Putamen (tissue), 1 donor: Measurements from ENCODE around the gene TRABD2A.
"Not testable (repeated sequence)": the region's sequence is repeated elsewhere in the genome, so short reads cannot be mapped to it uniquely, and the experiment has no call there.

ENCODE experiments used
- DNase-seq: peaks from one replicate; pipeline ENCODE4 v3.0.0-alpha.2; 2016; ENCODE audit warnings: low spot score

Gene TRABD2A

GRCh38 chr2:84879584-84880394 lies 1.1 kb downstream of the TRABD2A start:
- DNase-seq, result no peak

GRCh38 chr2:84878896-84879583 lies 1.8 kb downstream of the TRABD2A start:
- no peak for DNase-seq

- DNase-seq, result no peak
Observed at GRCh38 chr2:84878459-84878858, 2.4 kb downstream of the TRABD2A start.

GRCh38 chr2:84876369-84876768 lies 4.5 kb downstream of the TRABD2A start:
- no peak for DNase-seq

- not testable (repeated sequence) for DNase-seq
Observed at GRCh38 chr2:84875619-84876018, 5.3 kb downstream of the TRABD2A start.

- no peak for DNase-seq
Observed at GRCh38 chr2:84875213-84875560, 5.7 kb downstream of the TRABD2A start.

GRCh38 chr2:84874381-84875212 lies 6.3 kb downstream of the TRABD2A start:
- DNase-seq, result no peak

GRCh38 chr2:84873350-84873749 lies 7.5 kb downstream of the TRABD2A start:
- no peak for DNase-seq

GRCh38 chr2:84872691-84873090 lies 8.2 kb downstream of the TRABD2A start:
- not testable (repeated sequence) for DNase-seq

- DNase-seq, result no peak
Observed at GRCh38 chr2:84870306-84870705, 10.6 kb downstream of the TRABD2A start.

- not testable (repeated sequence) for DNase-seq
Observed at GRCh38 chr2:84868327-84868726, 12.6 kb downstream of the TRABD2A start.

- no peak for DNase-seq
Observed at GRCh38 chr2:84866122-84866521, 14.8 kb downstream of the TRABD2A start.

- DNase-seq, result no peak
Observed at GRCh38 chr2:84865181-84865783, 15.6 kb downstream of the TRABD2A start.

GRCh38 chr2:84862006-84862405 lies 18.9 kb downstream of the TRABD2A start:
- DNase-seq, result no peak

GRCh38 chr2:84861539-84861938 lies 19.3 kb downstream of the TRABD2A start:
- DNase-seq, result no peak

GRCh38 chr2:84858937-84859336 lies 21.9 kb downstream of the TRABD2A start:
- DNase-seq, result no peak

- no peak for DNase-seq
Observed at GRCh38 chr2:84858123-84858522, 22.8 kb downstream of the TRABD2A start.

- no peak for DNase-seq
Observed at GRCh38 chr2:84857566-84857965, 23.3 kb downstream of the TRABD2A start.

- DNase-seq, result no peak
Observed at GRCh38 chr2:84856787-84857186, 24.1 kb downstream of the TRABD2A start.

GRCh38 chr2:84855731-84856130 lies 25.2 kb downstream of the TRABD2A start:
- no peak for DNase-seq

- DNase-seq, result no peak
Observed at GRCh38 chr2:84854850-84855249, 26.0 kb downstream of the TRABD2A start.

- DNase-seq, result no peak
Observed at GRCh38 chr2:84851876-84852275, 29.0 kb downstream of the TRABD2A start.
